Left hindlimb (tissue), 1 donor: ENCODE results near the gene PTPN18.
"Not testable (repeated sequence)": the region's sequence is repeated elsewhere in the genome, so short reads cannot be mapped to it uniquely, and the experiment has no call there.

Experiments used
- DNase-seq: peaks from one replicate; pipeline ENCODE4 v3.0.0-alpha.2; 2018

PTPN18 gene

GRCh38 chr2:130355578-130356431 lies at the start of gene PTPN18:
TSS of gene PTPN18 (plus strand) at chr2:130356056. CDS start at chr2:130356108, 52 bp downstream.
- peak; percentile 88 for DNase-seq

GRCh38 chr2:130307850-130308249 lies 48.0 kb upstream of the PTPN18 start:
- no peak for DNase-seq

- no peak for DNase-seq
These were observed 45.0 kb upstream of the PTPN18 start for GRCh38 chr2:130310881-130311280.

- no peak for DNase-seq
These were observed 42.0 kb upstream of the PTPN18 start for GRCh38 chr2:130313812-130314334.

- DNase-seq: no peak
These were observed 41.5 kb upstream of the PTPN18 start for GRCh38 chr2:130314377-130314776.

- DNase-seq: no peak
These were observed 39.3 kb upstream of the PTPN18 start for GRCh38 chr2:130316596-130316995.

GRCh38 chr2:130318906-130319305 lies 37.0 kb upstream of the PTPN18 start:
- DNase-seq: no peak

- no peak for DNase-seq
These were observed 36.3 kb upstream of the PTPN18 start for GRCh38 chr2:130319536-130319935.

GRCh38 chr2:130327703-130328527 lies 27.9 kb upstream of the PTPN18 start:
- no peak for DNase-seq

GRCh38 chr2:130328710-130329109 lies 27.1 kb upstream of the PTPN18 start:
- no peak for DNase-seq

- peak; percentile 81 for DNase-seq
These were observed 23.4 kb upstream of the PTPN18 start for GRCh38 chr2:130332271-130333073.

- not testable (repeated sequence) for DNase-seq
These were observed 22.6 kb upstream of the PTPN18 start for GRCh38 chr2:130333253-130333652.

- no peak for DNase-seq
These were observed 21.8 kb upstream of the PTPN18 start for GRCh38 chr2:130334026-130334425.

- no peak for DNase-seq
These were observed 20.6 kb upstream of the PTPN18 start for GRCh38 chr2:130335226-130335625.

- DNase-seq: no peak
These were observed 19.5 kb upstream of the PTPN18 start for GRCh38 chr2:130336150-130336876.

- DNase-seq: peak; percentile 91
These were observed 18.8 kb upstream of the PTPN18 start for GRCh38 chr2:130336877-130337734.

GRCh38 chr2:130337735-130338325 lies 18.0 kb upstream of the PTPN18 start:
- no peak for DNase-seq

GRCh38 chr2:130338793-130339345 lies 17.0 kb upstream of the PTPN18 start:
- no peak for DNase-seq

GRCh38 chr2:130339885-130340745 lies 15.7 kb upstream of the PTPN18 start:
- no peak for DNase-seq
